Measurements from ENCODE around the gene KLHL26.
A peak's percentile ranks its signal among the peaks of the same experiment; 100 is the strongest.

Gene KLHL26

GRCh38 chr19:18616023-18616422, 20.8 kb upstream of the KLHL26 start:
- no peak for DNase-seq (ENCODE audit: low read depth)

GRCh38 chr19:18617562-18617961, 19.3 kb upstream of the KLHL26 start:
- no peak for DNase-seq (ENCODE audit: low read depth)

GRCh38 chr19:18618236-18618635, 18.6 kb upstream of the KLHL26 start:
- no peak for DNase-seq (ENCODE audit: low read depth)

- no peak for DNase-seq (ENCODE audit: low read depth)
Measured at GRCh38 chr19:18620311-18620710, 16.5 kb upstream of the KLHL26 start.

- no peak for DNase-seq (ENCODE audit: low read depth)
Measured at GRCh38 chr19:18620902-18621301, 15.9 kb upstream of the KLHL26 start.

GRCh38 chr19:18626906-18627305, 9.9 kb upstream of the KLHL26 start:
- no peak for DNase-seq (ENCODE audit: low read depth)

- no peak for DNase-seq (ENCODE audit: low read depth)
Measured at GRCh38 chr19:18629166-18630088, 7.4 kb upstream of the KLHL26 start.

GRCh38 chr19:18633321-18633720, 3.5 kb upstream of the KLHL26 start:
- no peak for DNase-seq (ENCODE audit: low read depth)

GRCh38 chr19:18634612-18635297, 2.1 kb upstream of the KLHL26 start:
- no peak for DNase-seq (ENCODE audit: low read depth)

- no peak for DNase-seq (ENCODE audit: low read depth)
Measured at GRCh38 chr19:18635831-18636182, 1.0 kb upstream of the KLHL26 start.

- peak; percentile 96 for DNase-seq (ENCODE audit: low read depth)
Measured at GRCh38 chr19:18636183-18636968, 452 bp upstream of the KLHL26 start.

GRCh38 chr19:18637673-18638630, 1.1 kb downstream of the KLHL26 start:
- no peak for DNase-seq (ENCODE audit: low read depth)

- no peak for DNase-seq (ENCODE audit: low read depth)
Measured at GRCh38 chr19:18639706-18640243, 2.9 kb downstream of the KLHL26 start.

GRCh38 chr19:18644196-18645034, 7.6 kb downstream of the KLHL26 start:
- DNase-seq (ENCODE audit: low read depth), result no peak

- DNase-seq (ENCODE audit: low read depth), result no peak
Measured at GRCh38 chr19:18645035-18645511, 8.2 kb downstream of the KLHL26 start.

- no peak for DNase-seq (ENCODE audit: low read depth)
Measured at GRCh38 chr19:18646535-18647370, 9.9 kb downstream of the KLHL26 start.

GRCh38 chr19:18647371-18647767, 10.5 kb downstream of the KLHL26 start:
- DNase-seq (ENCODE audit: low read depth), result no peak

- DNase-seq (ENCODE audit: low read depth), result no peak
Measured at GRCh38 chr19:18647807-18648206, 11.0 kb downstream of the KLHL26 start.

- no peak for DNase-seq (ENCODE audit: low read depth)
Measured at GRCh38 chr19:18648973-18649315, 12.1 kb downstream of the KLHL26 start.

Measured in stimulated activated CD8-positive, alpha-beta memory T cell treated with anti-CD3 and anti-CD28 coated beads, Interleukin-4, amount 100 ng/mL, for 24 hours (primary cell).